CD4-positive, alpha-beta T cell treated with Interferon gamma for 1 hour (primary cell): ENCODE measurements around the gene C1QTNF4.

Experiments used
- DNase-seq: peaks from one replicate; pipeline ENCODE4 v3.0.0-alpha.2; 2020

Gene C1QTNF4

GRCh38 chr11:47592251-47592650 is 2.0 kb downstream of the C1QTNF4 start:
- DNase-seq: no peak

- no peak for DNase-seq
These were observed 2.4 kb downstream of the C1QTNF4 start for GRCh38 chr11:47591764-47592163.

GRCh38 chr11:47589977-47590861 is 4.0 kb downstream of the C1QTNF4 start:
- no peak for DNase-seq

GRCh38 chr11:47589584-47589976 is 4.6 kb downstream of the C1QTNF4 start:
- DNase-seq: no peak

GRCh38 chr11:47589118-47589517 is 5.1 kb downstream of the C1QTNF4 start:
- DNase-seq: no peak

GRCh38 chr11:47587723-47588326 is 6.4 kb downstream of the C1QTNF4 start:
- DNase-seq: peak; percentile 39

GRCh38 chr11:47587039-47587716 is 7.0 kb downstream of the C1QTNF4 start:
- DNase-seq: no peak

GRCh38 chr11:47586098-47586855 is 7.9 kb downstream of the C1QTNF4 start, which contains the start of gene FAM180B:
TSS of gene FAM180B (plus strand) at chr11:47586678. CDS start at chr11:47586769, 91 bp downstream.
- DNase-seq: no peak

GRCh38 chr11:47583844-47584243 is 10.4 kb downstream of the C1QTNF4 start:
- no peak for DNase-seq

GRCh38 chr11:47578524-47579494 is 15.4 kb downstream of the C1QTNF4 start, which contains the start of the genes KBTBD4 and NDUFS3:
TSS of gene KBTBD4 (minus strand) at chr11:47578970. CDS start at chr11:47578951, 19 bp downstream.
TSS of gene NDUFS3 (plus strand) at chr11:47579074. CDS start at chr11:47579092, 18 bp downstream.
- DNase-seq: peak; percentile 81

- no peak for DNase-seq
These were observed 16.7 kb downstream of the C1QTNF4 start for GRCh38 chr11:47577460-47578041.

GRCh38 chr11:47573321-47573720 is 20.9 kb downstream of the C1QTNF4 start:
- DNase-seq: no peak

- no peak for DNase-seq
These were observed 21.4 kb downstream of the C1QTNF4 start for GRCh38 chr11:47572715-47573255.

GRCh38 chr11:47571895-47572294 is 22.3 kb downstream of the C1QTNF4 start:
- no peak for DNase-seq

GRCh38 chr11:47571357-47571729 is 22.9 kb downstream of the C1QTNF4 start:
- DNase-seq: no peak

GRCh38 chr11:47570651-47571356 is 23.4 kb downstream of the C1QTNF4 start:
- DNase-seq: no peak

- no peak for DNase-seq
These were observed 24.6 kb downstream of the C1QTNF4 start for GRCh38 chr11:47569646-47570045.

GRCh38 chr11:47566149-47566698 is 28.0 kb downstream of the C1QTNF4 start:
- DNase-seq: no peak

GRCh38 chr11:47565340-47566148 is 28.7 kb downstream of the C1QTNF4 start, which contains the start of gene PTPMT1:
TSS of gene PTPMT1 (plus strand) at chr11:47565599. CDS start at chr11:47565623, 24 bp downstream.
- DNase-seq: peak; percentile 63
